HG02623 (cell line): ENCODE results near the gene ANKRD33B.
"Not testable (repeated sequence)": the region's sequence is repeated elsewhere in the genome, so short reads cannot be mapped to it uniquely, and the experiment has no call there.

Source experiments
- ATAC-seq: cut with Tn5 transposase; IDR thresholded peaks from one replicate; pipeline ENCODE4 v1.9.1; 2021; ENCODE audit warnings: moderate library complexity; ENCODE audit not compliant: unreplicated experiment

ANKRD33B gene

DNA sequence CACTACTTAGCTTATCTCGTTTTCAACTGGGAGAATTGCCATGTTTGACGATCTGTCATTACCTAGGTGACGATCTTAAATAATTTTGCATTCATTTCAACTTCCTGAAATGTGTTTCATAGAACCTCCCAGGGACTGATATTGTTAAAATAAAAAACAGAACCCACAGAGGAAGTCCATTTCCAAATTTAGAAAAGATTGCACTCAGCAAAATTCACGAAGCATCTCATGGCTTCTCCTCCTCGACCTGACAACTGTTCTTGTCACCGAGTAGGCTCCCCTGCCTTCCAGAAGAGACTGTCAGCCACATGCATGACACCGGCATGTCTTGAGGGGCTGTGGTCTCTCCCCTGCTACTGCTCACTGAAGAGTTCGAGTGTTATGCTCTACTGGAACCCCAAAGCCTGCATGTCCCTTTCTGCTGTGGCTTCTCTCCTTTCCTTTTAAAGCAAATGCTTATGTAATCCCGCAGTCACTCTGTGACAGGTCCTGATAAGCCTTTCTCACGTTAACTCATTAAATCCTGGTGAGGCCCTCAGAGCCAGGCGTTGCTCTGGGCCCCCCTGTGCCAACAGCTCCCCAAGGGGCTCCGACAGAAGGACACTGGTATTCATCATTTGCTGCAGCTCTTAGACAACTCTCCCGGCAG lies 26.8 kb upstream of the ANKRD33B start:
- ATAC-seq = no peak

DNA sequence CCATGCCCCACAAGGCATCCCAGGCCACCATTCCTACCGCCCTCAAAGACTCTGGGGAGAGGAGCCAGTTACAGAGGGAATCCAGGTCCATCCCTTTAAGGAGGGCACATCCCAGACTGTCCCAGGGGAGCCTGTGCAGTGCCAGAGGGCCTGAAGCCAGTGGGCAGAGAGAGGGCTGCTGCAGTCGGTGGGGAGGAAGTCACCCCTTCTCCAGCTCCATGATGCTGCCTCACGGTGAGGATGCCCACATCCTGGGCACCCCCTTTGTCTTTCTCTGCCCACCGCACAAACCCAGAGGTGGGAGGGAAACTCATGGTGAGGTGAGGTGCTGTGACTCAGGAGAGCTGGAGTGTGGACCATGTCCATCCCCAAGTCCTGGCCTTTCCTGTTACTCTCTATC lies 26.2 kb upstream of the ANKRD33B start:
- no peak for ATAC-seq

DNA sequence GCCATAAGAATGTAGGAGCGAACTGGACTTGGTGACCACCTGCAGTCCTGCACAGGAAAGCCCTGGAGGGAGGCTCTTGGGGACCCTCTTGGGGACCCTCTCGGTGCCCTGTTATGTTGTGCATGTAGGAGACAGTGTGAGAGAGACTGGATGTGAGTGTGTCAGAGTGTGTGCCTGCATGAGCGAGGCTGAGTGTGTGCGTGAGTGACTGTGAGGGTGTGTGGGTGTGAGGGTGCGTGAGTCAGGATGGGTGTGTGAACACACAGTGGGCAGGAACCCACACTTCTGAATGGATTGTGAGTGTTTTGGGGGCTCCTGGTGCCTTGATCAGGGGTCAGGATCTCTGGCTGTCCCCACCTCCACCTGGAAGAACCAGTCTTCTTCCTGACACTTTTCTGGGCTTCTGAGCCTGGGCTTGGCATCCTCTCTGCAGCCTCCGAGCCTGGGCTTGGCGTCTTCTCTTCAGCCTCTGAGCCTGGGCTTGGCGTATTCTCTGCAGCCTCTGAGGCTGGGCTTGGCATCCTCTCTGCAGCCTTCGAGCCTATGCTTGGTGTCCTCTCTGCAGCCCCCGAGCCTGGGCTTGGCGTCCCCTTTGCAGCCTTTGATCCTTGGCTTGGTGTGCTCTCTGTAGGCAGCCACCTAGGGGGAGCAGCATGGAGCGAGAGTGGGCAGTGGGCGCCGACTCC lies 25.6 kb upstream of the ANKRD33B start:
- ATAC-seq = no peak

DNA sequence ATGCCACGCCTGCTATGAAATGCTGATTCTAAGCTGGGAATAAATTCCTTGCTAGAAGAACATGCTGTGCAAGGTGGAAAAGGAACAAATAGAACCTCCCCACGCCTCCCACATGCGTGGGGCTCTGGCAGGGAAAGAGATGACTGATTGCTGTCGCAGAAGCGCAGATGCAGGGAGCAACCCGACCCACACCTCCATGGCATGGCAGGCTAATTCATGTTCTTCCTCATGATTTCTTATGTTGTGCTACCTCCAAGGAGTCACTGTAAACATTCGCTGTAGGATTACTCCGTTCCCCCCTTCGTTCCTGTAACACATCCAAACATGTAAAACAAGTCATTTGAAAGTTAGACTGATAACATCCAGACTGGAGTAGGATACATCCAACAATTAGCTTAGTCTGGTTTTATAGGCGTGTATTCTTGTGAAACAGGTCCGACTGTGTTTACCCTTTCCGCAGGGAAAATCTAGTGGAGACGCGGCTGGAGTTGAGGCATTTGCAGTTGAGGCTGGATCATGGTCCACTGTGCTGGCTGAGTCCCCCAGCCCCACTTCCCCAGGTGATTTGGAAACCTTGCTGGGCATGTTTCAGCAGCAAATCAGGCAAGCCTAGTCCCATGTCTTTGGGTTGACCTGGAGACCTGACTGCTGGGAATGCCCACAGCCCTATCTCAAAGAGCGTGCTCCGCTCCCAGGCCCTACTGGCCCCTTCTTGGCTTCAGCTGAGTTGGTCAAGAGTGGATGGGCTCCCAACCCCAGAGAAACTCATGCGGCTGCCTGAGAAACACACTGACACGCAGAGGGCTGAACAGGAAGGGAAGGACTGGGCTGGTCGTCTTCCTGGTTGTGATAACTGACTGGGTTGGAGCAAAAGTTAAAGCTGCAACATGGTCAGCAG lies 24.8 kb upstream of the ANKRD33B start:
- ATAC-seq = no peak

DNA sequence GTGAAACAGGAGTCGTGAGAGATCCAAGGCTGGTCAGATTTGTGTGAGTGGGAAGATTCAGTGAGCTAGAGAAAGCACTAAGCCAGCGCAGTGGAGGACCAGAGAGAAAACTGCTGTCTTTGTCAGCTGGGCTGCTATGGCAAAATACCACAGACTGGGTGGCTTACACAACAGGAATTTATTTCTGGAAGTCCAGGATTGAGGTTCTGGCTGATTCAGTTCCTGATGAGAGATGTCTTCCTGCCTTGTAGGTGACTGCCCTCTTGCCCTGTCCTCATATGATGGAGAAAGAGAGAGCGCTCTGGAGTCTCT lies 24.2 kb upstream of the ANKRD33B start:
- no peak for ATAC-seq

DNA sequence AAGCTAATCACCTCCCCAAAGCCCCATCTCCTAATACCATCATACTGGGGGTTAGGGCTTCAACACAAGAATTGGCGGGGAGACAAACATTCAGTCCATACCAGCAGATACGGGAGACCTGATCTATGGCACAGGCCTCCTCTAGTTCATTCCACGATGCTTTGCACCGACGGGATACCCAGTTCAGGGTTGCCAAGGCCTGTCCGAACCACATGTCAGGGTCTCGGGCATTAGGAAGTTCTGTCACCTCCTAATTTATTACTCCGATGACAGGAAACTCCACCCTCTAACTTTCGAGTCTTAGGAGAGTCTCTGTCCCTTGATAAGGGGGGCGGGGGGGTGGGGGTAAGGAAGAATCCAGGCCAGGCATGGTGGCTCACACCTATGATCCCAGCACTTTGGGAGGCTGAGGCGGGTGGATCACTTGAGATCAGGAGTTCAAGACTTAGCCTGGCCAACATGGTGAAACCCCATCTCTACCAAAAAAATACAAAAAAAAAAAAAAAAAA lies 23.8 kb upstream of the ANKRD33B start:
- no peak for ATAC-seq

DNA sequence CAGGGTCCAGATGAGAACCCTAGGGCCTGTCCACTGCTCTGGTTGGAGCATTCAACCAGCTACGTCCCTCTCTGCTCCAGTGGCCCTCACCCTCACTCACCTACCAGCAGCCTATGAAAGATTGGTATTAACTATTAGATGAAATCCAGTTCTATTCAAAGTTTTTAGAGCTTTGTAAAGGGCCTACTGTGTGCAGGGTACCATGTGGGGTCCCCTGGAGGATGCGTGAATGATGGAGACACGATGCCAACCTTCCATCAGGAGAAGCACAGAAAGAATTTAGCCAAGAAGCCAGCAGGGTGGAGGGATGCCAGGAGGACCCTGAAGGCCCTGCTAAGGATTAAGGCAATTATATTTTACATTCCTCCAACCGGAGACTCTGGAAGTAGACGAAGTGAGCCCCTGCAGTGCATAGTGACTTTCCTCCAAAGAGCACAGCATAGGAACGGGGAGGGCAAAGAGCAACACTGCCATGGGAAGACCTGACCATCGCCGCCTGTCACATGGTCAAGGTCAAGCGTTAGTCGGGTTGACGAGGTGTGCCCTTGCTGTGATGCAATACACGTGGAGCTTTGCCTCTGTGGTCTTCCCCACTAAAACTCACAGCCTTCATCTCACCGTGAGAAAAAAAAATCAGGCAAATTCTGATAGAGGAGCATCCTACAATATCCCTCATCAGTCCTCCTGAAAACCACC lies 22.8 kb upstream of the ANKRD33B start:
- no peak for ATAC-seq

DNA sequence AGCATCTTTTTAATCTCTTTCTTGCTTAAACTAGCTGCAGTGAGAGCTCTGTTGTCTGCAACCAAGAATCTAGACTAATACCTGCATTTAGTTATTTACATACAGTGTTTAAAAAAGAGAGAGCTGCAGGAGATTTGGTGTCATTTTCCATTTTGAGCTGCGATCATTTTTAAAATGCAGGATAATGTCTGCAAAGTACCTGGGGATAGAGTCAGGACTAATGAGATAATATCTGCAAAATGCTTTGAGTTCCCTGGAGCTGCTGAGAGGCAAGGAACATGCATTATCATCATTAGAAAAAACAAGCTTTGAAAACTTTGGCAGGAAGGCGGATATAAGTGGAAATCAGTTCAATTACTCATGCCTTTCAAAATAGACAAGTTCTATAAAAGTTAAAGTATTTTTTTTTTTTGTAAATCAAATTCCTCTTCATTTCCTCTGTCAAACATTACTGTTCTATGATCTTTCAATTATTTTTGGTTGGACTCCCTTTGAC lies 21.8 kb upstream of the ANKRD33B start:
- ATAC-seq = no peak

DNA sequence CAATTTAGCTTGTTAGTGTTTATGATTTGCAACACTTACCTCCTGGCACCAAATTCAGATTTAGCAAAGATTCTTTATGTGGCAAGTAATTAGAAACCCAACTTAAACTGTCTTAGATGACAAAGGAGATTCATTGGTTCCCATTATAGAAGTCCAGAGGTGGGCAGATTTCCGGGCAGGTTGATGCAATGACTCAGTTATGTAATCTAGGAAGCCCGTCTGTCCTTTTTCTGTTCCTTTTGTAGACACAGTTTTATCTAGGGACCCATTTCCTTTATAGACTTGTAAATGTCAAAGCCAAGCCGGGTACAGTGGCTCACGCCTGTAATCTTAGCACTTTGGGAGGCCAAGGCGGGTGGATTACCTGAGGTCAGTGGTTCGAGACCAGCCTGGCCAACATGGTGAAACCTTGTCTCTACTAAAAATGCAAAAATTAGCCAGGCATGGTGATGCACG lies 20.3 kb upstream of the ANKRD33B start:
- no peak for ATAC-seq

DNA sequence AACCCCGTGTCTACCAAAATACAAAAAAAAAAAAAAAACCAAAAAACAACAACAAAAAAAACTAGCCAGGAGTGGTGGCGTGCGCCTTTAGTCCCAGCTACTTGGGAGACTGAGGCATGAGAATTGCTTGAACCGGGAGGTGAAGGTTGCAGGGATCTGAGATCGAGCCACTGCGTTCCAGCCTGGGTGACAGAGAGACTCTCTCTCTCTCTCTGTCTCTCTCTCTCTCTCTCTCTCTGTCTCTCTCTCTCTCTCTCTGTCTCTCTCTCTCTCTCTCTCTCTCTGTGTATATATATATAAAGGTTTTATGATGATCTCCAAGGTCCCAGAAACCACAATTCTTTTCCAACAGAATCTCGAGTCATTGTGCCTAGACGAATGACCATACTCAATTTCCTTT lies 18.8 kb upstream of the ANKRD33B start:
- no peak for ATAC-seq

DNA sequence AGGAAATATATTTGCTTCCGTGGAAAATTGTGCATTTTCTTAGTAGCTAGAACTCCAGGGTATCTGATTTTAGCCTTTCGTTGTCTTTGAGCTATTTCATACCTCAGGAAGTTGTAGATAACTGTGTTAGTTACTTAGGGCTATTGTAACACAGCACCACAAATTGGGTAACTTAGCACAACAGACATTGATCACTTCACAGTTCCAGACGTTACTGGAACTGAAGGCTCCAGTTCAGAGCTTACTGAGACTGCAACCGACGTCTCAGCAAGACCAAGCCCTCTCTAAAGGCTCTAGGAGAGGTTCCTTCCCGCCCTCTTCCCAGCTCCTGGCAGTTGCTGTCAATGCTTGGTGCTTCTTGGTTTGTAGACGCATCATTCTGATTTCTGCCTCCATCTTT lies 17.7 kb upstream of the ANKRD33B start:
- no peak for ATAC-seq

DNA sequence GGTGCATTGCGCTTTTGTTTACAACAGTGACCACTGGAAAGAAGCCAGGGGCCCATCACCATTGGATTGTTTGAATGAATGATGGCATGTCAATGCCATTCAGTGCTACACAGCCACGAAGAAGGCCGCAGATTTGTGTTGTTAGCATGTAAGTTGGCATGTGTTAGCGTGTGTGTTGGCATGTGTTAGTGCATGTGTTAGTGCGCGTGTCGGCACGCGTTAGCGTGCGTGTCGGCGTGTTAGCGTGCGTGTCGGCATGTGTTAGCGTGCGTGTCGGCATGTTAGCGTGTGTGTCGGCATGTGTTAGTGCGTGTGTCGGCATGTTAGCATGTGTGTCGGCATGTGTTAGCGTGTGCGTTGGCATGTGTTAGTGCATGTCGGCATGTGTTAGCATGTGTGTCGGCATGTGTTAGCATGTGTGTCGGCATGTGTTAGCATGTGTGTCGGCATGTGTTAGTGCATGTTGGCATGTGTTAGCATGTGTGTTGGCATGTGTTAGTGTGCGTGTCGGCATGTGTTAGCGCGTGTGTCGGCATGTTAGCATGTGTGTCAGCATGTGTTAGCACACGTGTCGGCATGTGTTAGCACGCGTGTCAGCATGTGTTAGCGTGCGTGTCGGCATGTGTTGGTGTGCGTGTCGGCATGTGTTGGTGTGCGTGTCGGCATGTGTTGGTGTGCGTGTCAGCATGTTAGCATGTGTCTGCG lies 15.3 kb upstream of the ANKRD33B start:
- no peak for ATAC-seq

DNA sequence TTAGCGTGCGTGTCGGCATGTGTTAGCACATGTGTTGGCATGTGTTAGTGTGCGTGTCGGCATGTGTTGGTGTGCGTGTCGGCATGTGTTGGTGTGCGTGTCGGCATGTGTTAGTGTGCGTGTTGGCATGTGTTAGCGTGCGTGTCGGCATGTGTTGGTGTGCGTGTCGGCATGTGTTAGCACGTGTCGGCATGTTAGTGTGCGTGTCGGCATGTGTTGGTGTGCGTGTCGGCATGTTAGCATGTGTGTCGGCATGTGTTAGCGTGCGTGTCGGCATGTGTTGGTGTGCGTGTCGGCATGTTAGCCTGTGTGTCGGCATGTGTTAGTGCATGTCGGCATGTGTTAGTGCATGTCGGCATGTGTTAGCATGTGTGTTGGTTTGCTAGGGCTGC lies 14.8 kb upstream of the ANKRD33B start:
- not testable (repeated sequence) for ATAC-seq

DNA sequence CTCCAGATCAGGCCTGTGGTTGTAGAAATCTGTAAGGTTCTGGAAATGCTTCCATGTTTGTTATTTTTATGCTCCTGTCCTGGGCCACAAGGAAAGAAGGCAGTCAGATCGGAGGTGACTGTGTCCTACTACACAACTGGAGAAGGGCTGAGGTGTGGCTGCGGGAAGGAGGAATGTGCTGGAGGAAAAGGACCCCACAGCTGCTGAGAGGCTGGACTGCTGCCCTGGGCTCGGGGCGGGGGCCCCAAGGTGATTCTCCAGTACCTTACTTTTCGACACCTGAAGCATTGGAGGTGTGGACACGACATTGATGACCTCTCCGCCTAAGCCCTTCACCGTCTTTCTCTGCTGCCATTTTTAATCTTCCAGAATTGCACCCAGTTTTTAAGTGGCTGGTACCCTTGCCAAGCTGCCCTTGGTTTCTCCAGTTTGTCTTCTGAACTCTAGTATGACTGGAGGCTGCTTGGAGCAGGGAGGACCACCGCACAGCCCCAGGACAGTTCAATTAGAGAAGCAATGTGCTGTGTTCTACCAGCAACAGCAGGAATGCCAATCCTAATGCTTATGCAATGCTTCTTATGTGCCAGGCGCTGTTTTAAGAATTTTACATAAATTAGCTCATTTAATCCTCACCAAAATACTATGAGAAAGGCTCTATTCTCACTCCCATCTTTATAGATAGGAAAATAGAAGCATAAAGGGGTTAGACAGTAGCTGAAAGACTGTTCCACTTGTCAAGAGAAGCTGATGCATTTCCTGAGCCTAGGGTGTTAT lies 13.5 kb upstream of the ANKRD33B start:
- ATAC-seq = no peak

DNA sequence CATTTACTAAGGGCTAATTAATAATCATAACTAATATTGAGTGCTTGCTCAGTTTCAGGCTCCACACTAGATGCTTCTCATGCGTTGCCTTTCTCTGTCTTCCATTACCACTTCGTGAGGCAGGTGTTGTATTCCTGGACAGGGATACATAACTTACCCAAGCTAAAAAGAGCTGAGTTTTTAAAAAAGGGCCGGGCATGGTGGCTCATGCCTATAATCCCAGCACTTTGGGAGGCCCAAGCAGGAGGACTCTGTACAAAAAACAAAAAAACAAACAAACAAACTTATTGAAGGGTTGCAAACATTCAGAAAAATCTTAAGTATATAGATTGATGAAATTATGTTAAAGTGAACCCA lies 12.1 kb upstream of the ANKRD33B start:
- ATAC-seq = no peak

DNA sequence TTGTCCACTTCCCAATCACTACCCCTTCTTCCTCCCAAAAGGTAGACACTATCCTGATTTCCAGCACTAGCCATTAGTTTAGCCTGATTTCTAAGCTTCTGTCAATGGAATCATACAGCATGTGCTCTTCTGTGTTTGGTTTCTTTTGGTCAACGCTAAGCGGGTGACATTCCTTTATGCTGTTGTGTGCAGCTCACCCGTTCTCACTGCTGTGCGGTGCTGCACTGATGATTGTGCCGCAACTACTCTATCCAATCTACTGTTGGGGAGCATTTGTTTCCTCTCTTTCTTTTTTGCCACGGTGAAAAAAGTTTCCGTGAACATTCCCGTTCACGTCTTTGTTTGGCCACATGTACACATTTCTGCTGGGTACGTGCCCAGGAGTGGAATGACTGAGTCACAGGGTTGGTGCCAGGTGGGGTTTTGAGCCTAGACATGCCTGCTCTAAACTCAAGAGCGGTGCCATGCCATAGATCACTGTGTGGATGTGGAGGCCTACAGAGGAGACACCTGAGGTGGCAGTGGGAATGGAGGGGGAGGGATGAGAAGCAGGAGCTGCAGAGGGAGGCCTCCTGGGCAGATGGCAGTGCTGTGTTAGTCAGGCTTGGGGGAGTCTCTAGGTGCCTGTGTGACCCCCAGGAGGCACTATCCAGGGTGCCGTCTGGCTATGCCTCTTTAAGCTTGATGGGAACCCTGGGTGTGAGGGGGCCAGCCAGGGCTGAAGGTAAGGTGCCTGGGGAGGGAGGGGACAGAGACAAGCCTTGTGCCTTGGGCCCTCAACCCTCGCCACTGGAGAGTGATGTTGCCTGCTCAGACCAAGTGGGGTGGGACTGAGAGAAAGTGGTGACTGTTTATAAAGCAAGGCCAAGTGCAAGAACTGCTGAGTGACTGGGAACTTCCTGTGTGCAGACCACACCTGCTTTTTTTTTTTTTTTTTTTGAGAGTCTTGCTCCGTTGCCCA lies 11.4 kb upstream of the ANKRD33B start:
- ATAC-seq = peak; percentile 60

DNA sequence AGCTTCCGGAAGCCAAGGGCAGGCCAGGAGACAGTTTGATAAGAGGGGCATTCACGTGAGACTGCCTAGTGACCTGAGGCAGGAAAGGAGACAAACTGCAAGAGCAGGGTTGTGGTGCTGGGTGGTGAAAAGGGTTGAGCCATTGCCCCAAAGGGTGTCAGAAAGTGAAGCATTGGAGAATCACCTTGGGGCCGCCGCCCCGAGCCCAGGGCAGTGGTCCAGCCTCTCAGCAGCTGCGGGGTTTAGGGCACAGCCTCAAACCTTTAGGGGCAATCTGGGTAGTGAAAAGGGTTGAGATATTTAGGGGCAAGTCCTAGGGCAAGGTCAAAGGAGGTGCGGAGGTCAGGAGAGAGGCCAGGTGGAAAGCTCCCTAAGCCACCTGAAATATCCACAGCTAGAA lies 10.4 kb upstream of the ANKRD33B start:
- no peak for ATAC-seq

DNA sequence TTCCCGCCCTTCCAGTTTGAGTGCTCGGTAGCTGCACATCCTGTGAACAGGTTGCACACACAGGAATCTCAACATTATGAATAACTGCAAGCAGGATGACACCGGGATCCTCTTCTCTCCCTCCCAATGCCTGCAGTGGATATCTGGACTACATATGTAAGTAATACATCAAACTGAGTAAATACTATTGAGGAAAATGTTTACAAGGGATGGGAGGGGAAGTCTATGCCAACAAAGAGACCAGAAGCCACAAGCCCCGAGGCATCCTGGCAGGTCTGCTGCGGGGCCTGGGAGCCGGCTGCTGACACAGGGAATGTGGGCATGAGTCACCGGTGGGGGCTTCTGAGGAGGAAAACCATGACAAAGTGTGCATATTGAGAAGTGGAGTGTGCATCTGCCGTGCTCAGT lies 8.6 kb upstream of the ANKRD33B start:
- no peak for ATAC-seq
